GM10266 (cell line): ENCODE data around the gene CCDC134.

ENCODE experiments used
- DNase-seq: peaks from one replicate; pipeline ENCODE4 v3.0.0; 2012; ENCODE audit errors: extremely low spot score
- CTCF ChIP-seq: IDR thresholded peaks from 2 replicates; pipeline ENCODE4 v1.5.1; 2012; ENCODE audit warnings: mild to moderate bottlenecking, low read depth; ENCODE audit not compliant: control insufficient read depth, insufficient read depth; ENCODE audit errors: missing control alignments

CCDC134 gene

GRCh38 chr22:41825376-41825775 is 24.9 kb downstream of the CCDC134 start:
- TF ChIP-seq CTCF, result no peak
- DNase-seq, result no peak

- no peak for TF ChIP-seq CTCF
- DNase-seq, result no peak
Measured at GRCh38 chr22:41826021-41826420, 25.5 kb downstream of the CCDC134 start.

- DNase-seq, result no peak
- TF ChIP-seq CTCF, result no peak
Measured at GRCh38 chr22:41826430-41827383, 26.2 kb downstream of the CCDC134 start.

- TF ChIP-seq CTCF, result no peak
- DNase-seq, result no peak
Measured at GRCh38 chr22:41827671-41828070, 27.2 kb downstream of the CCDC134 start.

GRCh38 chr22:41828516-41828915 is 28.0 kb downstream of the CCDC134 start:
- no peak for TF ChIP-seq CTCF

GRCh38 chr22:41830174-41830573 is 29.7 kb downstream of the CCDC134 start:
- no peak for TF ChIP-seq CTCF
- no peak for DNase-seq

More at GRCh38 chr22:41828516-41828915, 28.0 kb downstream of the CCDC134 start:
- no peak for DNase-seq

GRCh38 chr22:41831383-41831782 is 30.9 kb downstream of the CCDC134 start:
- TF ChIP-seq CTCF, result no peak
- DNase-seq, result no peak
